ENCODE results near the gene TTC39A.

DNA sequence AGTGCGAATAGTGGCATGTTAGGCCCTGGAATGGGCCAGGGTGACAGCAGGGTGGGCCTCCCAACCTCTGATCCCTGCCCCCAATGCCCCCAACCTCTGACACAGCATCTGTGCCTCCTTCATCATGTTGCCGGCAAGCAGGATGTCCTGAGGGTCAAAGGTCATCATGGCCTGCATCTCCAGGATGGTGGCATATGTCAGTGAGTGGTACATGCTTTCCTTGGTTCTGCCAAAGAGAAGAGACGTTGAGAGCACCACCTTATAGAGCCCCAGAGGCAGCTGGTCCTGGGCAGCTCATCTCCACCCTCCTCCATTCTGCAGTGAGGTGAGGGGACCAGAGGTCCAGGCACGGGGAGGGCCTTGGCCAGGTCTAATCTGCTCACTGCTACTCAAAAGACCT, 17.6 kb downstream of the TTC39A start:
- TF ChIP-seq POLR2A (IDR thresholded peaks at IDR 0.05), result no peak
- no peak for TF ChIP-seq CTCF (IDR thresholded peaks at IDR 0.05)

Measured in vagina (tissue), 2 donors.